Neural crest cell (in vitro differentiated cells): ENCODE data around the gene MAGEA8. TPM values are rescaled to one million over a fixed set of nuclear protein-coding genes. Genes with fewer than 3 reads are reported as not detected.

Experiments used
- DNase-seq: peaks from one replicate; pipeline ENCODE4 v3.0.0; 2021; ENCODE audit warnings: low read depth, mixed read lengths, low spot score
- H3K27ac Mint-ChIP-seq: one replicate; pipeline ENCODE4 v1.8.0; 2021; ENCODE audit warnings: mild to moderate bottlenecking, mixed read lengths; ENCODE audit not compliant: unreplicated experiment
- H3K27me3 Mint-ChIP-seq: 2 replicates; pipeline ENCODE4 v1.8.0; 2021; ENCODE audit warnings: low read depth, mild to moderate bottlenecking, mixed read lengths
- H3K36me3 Mint-ChIP-seq: 2 replicates; pipeline ENCODE4 v1.8.0; 2021; ENCODE audit warnings: low read depth, mild to moderate bottlenecking, mixed read lengths
- H3K4me1 Mint-ChIP-seq: 2 replicates; pipeline ENCODE4 v1.8.0; 2021; ENCODE audit warnings: mixed read lengths
- H3K4me3 Mint-ChIP-seq: one replicate; pipeline ENCODE4 v1.8.0; 2021; ENCODE audit warnings: mild to moderate bottlenecking, mixed read lengths
- H3K9me3 Mint-ChIP-seq: 2 replicates; pipeline ENCODE4 v1.8.0; 2021; ENCODE audit warnings: mixed read lengths
- total RNA-seq: library from RNA; stranded (reverse); gene quantifications from 2 replicates; pipeline ENCODE4 v1.2.1, GENCODE V29; 2021
- TF ChIP-seq, protein P1 (sequence below): fragments of 200-600 bp; sonication (generic); conservative IDR thresholded peaks from 2 replicates; pipeline ENCODE4 v1.5.0; 2021; ENCODE audit warnings: antibody characterized with exemption, mild to moderate bottlenecking

MAGEA8 gene
- total RNA-seq, 1 donor from 2014 or later = not detected

DNA sequence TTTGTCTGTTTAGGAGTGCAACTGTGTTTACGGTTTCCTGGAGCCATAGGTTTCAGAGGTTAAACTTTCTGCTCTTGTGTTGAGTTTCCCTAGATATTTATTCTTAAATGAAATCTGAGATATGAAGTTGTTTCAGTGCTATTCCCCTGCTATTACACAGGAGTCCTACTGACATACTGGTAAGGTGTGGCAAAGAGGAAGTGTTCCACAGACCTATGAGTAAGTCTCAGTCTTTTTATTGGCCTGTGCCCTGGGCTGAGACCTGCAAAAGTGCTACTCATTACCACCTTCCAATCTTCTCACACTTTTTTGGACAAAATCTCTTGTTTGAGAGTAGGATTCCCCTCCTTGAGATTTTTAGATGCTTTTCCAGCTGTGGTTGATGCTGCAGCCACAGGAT lies 35.6 kb upstream of the MAGEA8 start:
- DNase-seq = no peak
- H3K9me3 Mint-ChIP-seq = peaks cover 16% of the 10 kb centered on the region

DNA sequence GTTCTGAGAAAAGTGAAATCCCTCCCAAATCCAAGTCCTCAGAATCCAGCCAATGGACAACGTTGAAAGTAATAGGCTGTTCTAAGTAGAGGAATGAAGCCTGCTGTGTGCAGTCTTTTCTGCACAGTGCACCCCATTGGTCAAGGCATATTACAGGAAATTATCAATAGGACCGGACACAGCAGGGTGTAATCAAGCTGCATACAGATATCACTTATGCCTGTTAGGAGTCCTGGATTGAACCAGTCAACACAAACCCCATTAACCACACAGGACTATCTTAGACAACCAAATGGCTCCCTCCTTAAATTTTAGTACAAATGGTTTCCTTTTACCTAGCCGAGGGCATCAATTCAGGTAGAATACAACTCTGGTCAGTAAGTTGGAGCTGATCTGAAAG lies 34.2 kb upstream of the MAGEA8 start:
- H3K9me3 Mint-ChIP-seq = peaks cover 12% of the 10 kb centered on the region
- H3K36me3 Mint-ChIP-seq = peaks cover 4% of the 10 kb centered on the region
- TF ChIP-seq, protein P1, sequence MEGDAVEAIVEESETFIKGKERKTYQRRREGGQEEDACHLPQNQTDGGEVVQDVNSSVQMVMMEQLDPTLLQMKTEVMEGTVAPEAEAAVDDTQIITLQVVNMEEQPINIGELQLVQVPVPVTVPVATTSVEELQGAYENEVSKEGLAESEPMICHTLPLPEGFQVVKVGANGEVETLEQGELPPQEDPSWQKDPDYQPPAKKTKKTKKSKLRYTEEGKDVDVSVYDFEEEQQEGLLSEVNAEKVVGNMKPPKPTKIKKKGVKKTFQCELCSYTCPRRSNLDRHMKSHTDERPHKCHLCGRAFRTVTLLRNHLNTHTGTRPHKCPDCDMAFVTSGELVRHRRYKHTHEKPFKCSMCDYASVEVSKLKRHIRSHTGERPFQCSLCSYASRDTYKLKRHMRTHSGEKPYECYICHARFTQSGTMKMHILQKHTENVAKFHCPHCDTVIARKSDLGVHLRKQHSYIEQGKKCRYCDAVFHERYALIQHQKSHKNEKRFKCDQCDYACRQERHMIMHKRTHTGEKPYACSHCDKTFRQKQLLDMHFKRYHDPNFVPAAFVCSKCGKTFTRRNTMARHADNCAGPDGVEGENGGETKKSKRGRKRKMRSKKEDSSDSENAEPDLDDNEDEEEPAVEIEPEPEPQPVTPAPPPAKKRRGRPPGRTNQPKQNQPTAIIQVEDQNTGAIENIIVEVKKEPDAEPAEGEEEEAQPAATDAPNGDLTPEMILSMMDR = no peak
- H3K27ac Mint-ChIP-seq = no peak overlapping the region
- H3K4me3 Mint-ChIP-seq = no peak overlapping the region
- no peaks in the 10 kb centered on the region for H3K27me3 Mint-ChIP-seq
- no peaks in the 10 kb centered on the region for H3K4me1 Mint-ChIP-seq
- DNase-seq = no peak

More for the DNA sequence above, 35.6 kb upstream of the MAGEA8 start:
- Mint-ChIP-seq H3K36me3 (peaks cover 7% of the 10 kb centered on the region), H3K4me3 (no peak overlapping the region), H3K4me1 (no peaks in the 10 kb centered on the region), H3K27ac (no peak overlapping the region), H3K27me3 (no peaks in the 10 kb centered on the region)
- TF ChIP-seq, protein P1 = no peak

DNA sequence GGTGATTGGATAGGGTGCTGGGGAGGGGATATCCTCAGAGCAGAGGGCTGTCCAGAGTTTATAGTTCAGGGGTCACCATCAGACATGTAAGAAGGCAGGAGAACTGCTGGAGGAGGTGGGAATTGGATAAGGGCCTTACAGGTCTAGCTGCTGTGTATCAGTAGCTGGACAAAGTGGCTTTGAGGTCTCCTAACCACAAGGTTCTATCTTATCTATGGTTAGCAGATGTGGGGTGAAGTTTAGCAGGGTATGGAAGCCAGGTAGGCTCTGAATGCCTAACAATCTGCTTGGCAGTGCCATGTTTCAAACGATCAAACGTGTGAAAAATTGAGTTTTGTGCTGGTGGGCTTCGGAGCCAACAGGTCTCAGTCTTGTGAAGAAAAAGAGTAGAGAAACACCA lies 32.1 kb upstream of the MAGEA8 start:
- no peak overlapping the region for H3K4me3 Mint-ChIP-seq
- H3K36me3 Mint-ChIP-seq = no peaks in the 10 kb centered on the region
- H3K4me1 Mint-ChIP-seq = no peaks in the 10 kb centered on the region
- H3K9me3 Mint-ChIP-seq = peaks cover 8% of the 10 kb centered on the region
- TF ChIP-seq, protein P1 = no peak
- DNase-seq = no peak
- H3K27ac Mint-ChIP-seq = no peak overlapping the region
- H3K27me3 Mint-ChIP-seq = no peaks in the 10 kb centered on the region

DNA sequence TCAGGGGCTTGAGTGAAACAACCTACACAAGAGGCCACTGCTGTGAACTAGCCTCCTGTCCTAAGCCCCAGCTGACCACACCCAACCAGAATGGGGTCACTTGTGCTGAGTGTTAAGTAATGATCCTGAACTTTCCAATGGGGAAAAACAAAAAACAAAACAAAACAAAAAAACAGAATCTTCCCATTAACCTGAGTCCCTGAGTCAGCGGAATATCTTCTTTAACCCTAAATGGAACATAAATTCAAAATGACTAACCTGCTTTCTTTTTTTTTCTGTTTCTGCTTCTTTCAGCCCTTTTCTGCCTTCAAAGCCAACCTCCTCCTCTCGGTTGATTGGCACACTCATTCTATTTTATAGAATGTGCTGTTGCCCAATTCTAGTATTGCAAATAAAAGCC lies 31.2 kb upstream of the MAGEA8 start:
- Mint-ChIP-seq H3K27me3 (no peaks in the 10 kb centered on the region), H3K27ac (no peak overlapping the region), H3K36me3 (no peaks in the 10 kb centered on the region), H3K4me3 (no peak overlapping the region), H3K4me1 (no peaks in the 10 kb centered on the region), H3K9me3 (peaks cover 5% of the 10 kb centered on the region)
- TF ChIP-seq, protein P1 = no peak
- no peak for DNase-seq

DNA sequence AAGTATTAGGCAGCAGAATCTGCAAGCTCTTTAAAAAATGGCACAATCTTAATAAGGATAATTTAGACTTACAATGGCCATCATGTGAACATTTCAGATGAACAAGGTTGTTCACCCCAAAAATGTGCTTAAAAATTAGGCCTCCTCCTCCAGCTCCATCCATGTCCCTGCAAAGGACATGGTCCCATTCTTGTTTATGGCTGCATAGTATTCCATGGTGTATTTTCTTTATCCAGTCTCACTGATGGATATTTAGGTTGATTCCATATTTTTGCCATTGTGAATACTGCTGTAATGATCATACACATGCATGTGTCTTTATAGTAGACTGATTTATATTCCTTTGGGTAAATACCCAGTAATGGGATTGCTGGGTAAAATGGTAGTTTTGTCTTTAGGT lies 29.1 kb upstream of the MAGEA8 start:
- no peaks in the 10 kb centered on the region for H3K4me1 Mint-ChIP-seq
- peaks cover 5% of the 10 kb centered on the region for H3K9me3 Mint-ChIP-seq
- H3K4me3 Mint-ChIP-seq = no peak overlapping the region
- TF ChIP-seq, protein P1 = no peak
- H3K36me3 Mint-ChIP-seq = no peaks in the 10 kb centered on the region
- no peak overlapping the region for H3K27ac Mint-ChIP-seq
- H3K27me3 Mint-ChIP-seq = no peaks in the 10 kb centered on the region
- DNase-seq = no peak

DNA sequence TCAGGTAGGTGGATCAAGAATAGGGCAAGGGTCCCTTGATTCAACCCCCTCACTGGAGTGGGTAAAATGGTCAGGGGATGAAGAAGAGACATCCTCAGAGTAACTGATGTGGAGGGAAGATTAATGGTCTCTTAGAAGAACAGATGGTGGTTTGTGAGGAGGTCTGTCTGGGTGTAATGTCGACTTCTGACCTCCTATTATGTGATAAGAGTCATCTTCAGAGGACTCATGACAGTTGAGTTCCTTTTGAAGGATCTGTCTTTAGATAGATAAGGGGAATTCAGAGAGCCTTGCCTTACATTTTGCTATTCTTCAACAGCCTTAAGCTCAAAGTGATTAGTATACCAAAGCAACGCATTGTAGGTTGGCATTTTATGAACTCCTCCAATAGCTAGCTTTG lies 27.1 kb upstream of the MAGEA8 start:
- Mint-ChIP-seq H3K27me3 (no peaks in the 10 kb centered on the region), H3K36me3 (peaks cover 8% of the 10 kb centered on the region), H3K9me3 (peaks cover 8% of the 10 kb centered on the region), H3K4me1 (no peaks in the 10 kb centered on the region), H3K4me3 (no peak overlapping the region), H3K27ac (no peak overlapping the region)
- DNase-seq = no peak
- TF ChIP-seq, protein P1 = no peak
